ENCODE results near the gene DNM2.

DNA sequence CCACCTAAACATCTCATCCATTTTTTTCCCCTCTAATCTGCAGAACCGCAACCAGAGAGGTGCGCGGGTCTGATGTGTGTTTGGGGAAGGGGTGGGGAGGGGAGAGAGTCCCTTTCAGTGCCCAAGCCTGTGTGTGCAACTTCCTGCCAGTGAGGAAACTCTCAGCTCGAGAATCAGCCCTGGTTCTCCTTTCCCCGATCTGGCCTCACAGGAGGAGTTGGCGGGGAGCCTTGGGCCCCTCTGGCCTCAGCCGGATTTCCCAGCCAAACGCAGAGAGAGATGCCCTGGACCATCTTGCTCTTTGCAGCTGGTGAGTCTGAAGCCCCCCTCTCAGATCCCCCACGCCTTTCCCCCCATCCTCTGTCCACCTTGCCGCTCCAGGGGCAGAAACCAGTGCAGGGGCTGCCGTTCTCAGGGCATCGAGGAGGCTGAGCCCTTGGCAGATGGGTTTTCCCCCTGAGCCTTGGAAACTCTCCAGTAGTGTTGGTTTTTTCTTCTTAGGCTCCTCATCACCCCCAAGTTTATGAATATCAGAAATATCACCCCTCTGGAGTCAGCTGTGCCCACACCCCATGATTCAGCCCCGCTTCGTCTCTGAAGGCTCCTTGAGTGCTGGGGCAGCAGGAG is 130.5 kb downstream of the DNM2 start, which contains the start of gene C19orf38:
- TF ChIP-seq, protein P1, sequence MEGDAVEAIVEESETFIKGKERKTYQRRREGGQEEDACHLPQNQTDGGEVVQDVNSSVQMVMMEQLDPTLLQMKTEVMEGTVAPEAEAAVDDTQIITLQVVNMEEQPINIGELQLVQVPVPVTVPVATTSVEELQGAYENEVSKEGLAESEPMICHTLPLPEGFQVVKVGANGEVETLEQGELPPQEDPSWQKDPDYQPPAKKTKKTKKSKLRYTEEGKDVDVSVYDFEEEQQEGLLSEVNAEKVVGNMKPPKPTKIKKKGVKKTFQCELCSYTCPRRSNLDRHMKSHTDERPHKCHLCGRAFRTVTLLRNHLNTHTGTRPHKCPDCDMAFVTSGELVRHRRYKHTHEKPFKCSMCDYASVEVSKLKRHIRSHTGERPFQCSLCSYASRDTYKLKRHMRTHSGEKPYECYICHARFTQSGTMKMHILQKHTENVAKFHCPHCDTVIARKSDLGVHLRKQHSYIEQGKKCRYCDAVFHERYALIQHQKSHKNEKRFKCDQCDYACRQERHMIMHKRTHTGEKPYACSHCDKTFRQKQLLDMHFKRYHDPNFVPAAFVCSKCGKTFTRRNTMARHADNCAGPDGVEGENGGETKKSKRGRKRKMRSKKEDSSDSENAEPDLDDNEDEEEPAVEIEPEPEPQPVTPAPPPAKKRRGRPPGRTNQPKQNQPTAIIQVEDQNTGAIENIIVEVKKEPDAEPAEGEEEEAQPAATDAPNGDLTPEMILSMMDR (conservative IDR thresholded peaks at IDR 0.05 in 1 of 2, IDR thresholded peaks at IDR 0.05 in 1 of 2; ENCODE audit: low read depth in 1 of 2, low read length in 2 of 2), result no peak
- no peak for TF ChIP-seq EZH2 (IDR thresholded peaks at IDR 0.05; ENCODE audit: low read length, missing control alignments)

All from fibroblast of lung (primary cell).